D721Med (cell line): ENCODE data around the gene ANO3.

ENCODE experiments used
- DNase-seq: peaks from one replicate; pipeline ENCODE4 v3.0.0; 2011; ENCODE audit warnings: low spot score; ENCODE audit not compliant: insufficient read length
- FAIRE-seq: peaks from 2 replicates; lab custom pipeline; 2011; peaks lifted over from hg19 to GRCh38; lab: Jason Lieb, UNC
- TF ChIP-seq, protein P1 (sequence below): IDR thresholded peaks from 2 replicates; pipeline ENCODE4 v1.5.1; 2012; ENCODE audit warnings: mild to moderate bottlenecking, control low read depth; ENCODE audit not compliant: insufficient read depth; ENCODE audit errors: missing control alignments

Gene ANO3

DNA sequence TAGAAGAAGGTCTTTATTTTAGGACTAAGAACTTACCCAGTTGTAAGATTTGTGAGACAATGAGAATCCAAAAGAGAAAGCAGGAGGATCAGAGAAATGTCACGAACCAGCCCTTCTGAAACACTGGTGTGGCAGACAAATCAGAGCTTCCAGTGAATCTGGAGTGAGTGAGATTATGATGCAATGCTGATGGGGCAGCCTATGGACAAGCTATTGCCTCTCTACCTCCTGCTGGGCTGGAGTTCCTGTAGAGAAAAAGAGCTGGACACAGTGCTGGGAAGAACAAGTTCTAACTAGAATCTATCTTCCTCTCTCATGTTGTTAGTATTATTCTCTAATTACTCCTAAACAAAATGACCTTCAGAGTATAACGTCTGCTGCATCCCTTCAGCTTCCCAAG is 12.0 kb upstream of the ANO3 start:
- FAIRE-seq (no peak), DNase-seq (no peak)
- TF ChIP-seq, protein P1, sequence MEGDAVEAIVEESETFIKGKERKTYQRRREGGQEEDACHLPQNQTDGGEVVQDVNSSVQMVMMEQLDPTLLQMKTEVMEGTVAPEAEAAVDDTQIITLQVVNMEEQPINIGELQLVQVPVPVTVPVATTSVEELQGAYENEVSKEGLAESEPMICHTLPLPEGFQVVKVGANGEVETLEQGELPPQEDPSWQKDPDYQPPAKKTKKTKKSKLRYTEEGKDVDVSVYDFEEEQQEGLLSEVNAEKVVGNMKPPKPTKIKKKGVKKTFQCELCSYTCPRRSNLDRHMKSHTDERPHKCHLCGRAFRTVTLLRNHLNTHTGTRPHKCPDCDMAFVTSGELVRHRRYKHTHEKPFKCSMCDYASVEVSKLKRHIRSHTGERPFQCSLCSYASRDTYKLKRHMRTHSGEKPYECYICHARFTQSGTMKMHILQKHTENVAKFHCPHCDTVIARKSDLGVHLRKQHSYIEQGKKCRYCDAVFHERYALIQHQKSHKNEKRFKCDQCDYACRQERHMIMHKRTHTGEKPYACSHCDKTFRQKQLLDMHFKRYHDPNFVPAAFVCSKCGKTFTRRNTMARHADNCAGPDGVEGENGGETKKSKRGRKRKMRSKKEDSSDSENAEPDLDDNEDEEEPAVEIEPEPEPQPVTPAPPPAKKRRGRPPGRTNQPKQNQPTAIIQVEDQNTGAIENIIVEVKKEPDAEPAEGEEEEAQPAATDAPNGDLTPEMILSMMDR = no peak

DNA sequence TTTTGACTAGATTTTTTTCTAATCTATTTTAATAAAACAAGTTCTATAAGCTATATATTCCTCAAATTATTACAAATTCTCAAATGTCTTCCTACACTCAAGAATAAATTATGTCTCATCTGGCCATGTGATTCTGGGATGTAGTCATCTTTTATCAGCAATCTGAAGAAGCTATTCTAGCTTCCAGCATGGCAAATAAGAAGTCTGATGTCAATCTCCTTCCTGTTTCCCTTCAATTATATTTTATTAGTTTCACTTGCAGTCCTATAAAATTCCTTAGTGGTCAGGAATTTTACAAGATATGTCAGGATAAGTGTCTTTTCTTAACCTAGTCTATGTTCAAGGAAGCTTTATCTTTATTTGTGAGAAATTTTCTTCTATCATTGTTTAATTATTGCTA is 10.4 kb upstream of the ANO3 start:
- FAIRE-seq = no peak
- TF ChIP-seq, protein P1 = no peak
- DNase-seq = no peak

DNA sequence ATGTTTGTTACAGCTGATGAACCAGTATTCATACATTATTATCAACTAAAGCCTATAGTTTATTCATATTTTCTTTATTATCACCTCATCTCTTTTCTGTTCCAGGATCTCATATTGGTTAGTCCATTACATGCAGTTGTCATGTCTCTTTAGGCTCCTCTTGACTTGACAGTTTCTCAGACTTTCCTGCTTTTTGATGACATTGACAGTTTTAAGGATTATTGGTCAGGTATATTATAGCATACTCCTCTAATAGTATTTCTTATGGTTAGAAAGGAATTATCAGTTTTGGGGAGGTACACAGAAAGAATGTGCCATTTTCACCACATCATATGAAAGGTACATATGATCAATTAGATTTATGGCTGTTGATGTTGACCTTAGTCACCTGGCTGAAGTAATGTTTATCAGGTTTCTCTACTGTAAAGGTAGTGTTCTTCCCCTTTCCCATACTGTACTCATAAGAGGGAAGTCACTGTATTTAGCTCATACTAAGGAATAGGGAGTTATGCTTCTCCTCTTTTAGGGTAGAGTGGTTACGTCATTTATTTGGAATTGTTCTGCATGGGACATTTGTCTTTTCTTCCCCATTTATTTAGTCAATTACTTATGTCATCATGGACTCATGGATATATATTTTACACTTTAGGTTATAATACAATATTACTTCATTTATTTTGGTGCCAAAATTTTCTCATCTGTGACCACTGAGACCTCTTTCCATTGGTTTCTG is 9.4 kb upstream of the ANO3 start:
- TF ChIP-seq, protein P1 = no peak
- FAIRE-seq = no peak
- DNase-seq = no peak

DNA sequence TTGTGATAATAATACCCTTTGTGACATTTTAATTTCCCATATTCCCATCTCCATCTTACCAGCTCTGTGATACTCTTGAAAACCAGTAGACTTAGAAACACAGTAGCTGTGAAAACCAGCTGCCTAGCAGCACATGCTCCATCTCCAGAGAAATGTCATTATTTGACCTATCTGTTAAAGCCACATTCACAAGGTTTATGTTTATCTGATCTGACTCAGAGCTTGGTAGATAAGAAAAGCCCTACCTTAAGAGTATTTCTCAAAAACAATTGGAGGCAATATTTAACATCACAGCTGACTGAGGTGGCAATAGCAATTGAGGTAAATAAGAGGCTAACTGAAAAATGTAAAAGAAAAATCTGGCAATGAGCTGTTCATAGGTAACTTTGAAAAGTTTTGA is 8.1 kb upstream of the ANO3 start:
- TF ChIP-seq, protein P1 = no peak
- no peak for FAIRE-seq
- no peak for DNase-seq

DNA sequence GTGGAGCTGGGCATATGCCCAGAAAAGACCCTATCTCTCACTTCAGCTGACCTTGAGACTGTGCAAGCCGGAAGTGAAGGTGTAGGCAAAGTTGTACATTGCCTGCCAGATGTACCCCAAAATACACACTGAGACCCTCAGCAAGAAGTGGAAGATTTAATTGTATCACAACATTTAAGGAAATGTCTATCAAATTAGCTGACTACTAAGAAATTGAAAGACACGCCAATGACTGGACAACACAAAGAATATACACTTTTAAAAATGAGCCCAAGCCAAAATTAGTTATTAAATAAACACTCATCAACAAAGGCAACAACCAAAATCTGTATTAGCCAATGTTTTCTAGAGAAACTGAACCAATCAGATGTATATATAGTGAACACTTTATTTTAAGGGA is 7.7 kb upstream of the ANO3 start:
- TF ChIP-seq, protein P1 = no peak
- no peak for DNase-seq
- FAIRE-seq = no peak

DNA sequence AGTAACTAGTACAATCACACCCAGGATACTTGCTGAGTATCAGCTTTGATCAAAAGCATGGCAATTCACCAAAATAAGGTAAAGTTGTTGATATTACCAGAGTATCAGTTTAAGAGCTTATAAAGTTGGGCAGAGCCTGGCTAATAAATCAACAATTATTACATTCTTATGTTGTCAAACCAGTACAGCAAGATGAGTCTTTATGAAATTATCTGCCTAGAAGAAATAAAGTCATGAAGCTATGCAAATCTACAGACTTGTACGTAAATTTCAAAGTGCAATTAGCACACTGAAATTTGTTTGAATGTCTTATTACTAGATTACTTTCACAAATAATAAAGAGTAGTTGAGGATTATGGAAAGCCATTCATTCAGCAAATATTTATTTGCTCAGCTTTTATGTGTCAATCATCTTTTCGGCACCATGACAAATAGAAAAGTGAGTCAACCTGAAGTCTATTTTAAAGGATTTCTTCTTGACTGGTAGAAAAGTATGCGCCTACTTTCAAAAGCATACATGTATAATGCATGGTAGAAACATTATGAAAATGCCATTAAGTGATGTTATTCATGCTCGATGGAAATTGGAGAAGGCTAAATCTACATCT is 5.0 kb upstream of the ANO3 start:
- no peak for DNase-seq
- TF ChIP-seq, protein P1 = no peak
- FAIRE-seq = no peak

DNA sequence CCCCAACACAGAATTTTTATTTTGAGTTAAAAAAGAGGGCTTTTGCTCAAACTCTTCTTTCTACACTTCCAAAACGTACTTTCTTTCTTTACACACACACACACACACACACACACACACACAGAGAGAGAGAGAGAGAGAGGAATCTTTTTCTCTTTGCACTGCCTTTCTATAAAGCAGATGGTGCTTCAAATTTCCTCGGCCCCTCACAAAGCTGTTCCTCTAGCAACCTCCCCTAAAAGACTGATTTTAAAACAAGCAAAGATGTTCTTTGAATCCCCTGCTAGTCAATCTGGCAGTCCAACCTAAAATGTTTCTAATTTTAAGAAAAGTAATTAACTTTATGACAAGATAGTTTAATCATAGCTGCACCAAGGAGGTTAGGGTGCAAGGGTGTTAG is 2.7 kb upstream of the ANO3 start:
- no peak for DNase-seq
- TF ChIP-seq, protein P1 = no peak
- no peak for FAIRE-seq
